Cardiac atrium fibroblast (primary cell): ENCODE results near the gene TIE1. TPM values are rescaled to one million over a fixed set of nuclear protein-coding genes. Genes with fewer than 3 reads are reported as not detected.

Experiments used
- total RNA-seq: library from RNA; depleted of rRNA; stranded (reverse); fragments of >200 nt; gene quantifications from 2 replicates; pipeline ENCODE4 v1.2.3, GENCODE V29; 2015

Gene TIE1
- 3.8 and 11.7 TPM in 2 replicates for total RNA-seq

DNA sequence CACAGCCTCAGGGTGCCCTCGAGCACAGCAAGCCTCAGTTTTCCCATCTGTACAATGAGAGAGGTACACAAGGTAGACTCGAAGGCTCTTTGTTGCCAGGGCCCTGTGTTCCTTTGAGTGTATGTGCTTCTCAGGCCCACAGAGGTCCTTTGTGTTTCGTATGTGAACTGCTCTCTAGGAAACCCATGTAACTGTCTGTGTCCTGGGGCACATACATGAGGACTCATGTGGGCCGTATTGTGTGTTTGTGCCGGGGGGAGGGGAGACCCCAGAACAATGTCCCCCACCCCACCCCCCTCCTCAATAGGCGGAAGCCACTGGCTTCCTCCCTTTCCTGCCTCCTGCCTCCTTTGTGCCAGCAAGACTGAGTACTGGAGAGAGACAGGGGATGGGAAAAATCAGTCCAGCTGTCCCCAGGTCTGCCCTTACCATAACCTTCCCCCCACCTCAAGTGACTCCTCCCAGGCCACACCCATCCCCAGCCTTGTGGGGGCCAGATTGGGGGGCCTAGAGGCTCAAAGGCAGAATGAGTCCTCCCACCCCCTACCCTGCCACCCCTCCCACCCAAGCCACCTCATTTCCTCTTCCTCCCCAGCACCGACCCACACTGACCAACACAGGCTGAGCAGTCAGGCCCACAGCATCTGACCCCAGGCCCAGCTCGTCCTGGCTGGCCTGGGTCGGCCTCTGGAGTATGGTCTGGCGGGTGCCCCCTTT, at the start of gene TIE1:
TIE1 (plus strand) TSS at position 605 of the 717 bp plus-strand sequence; CDS start at position 695, 90 bp downstream.

DNA sequence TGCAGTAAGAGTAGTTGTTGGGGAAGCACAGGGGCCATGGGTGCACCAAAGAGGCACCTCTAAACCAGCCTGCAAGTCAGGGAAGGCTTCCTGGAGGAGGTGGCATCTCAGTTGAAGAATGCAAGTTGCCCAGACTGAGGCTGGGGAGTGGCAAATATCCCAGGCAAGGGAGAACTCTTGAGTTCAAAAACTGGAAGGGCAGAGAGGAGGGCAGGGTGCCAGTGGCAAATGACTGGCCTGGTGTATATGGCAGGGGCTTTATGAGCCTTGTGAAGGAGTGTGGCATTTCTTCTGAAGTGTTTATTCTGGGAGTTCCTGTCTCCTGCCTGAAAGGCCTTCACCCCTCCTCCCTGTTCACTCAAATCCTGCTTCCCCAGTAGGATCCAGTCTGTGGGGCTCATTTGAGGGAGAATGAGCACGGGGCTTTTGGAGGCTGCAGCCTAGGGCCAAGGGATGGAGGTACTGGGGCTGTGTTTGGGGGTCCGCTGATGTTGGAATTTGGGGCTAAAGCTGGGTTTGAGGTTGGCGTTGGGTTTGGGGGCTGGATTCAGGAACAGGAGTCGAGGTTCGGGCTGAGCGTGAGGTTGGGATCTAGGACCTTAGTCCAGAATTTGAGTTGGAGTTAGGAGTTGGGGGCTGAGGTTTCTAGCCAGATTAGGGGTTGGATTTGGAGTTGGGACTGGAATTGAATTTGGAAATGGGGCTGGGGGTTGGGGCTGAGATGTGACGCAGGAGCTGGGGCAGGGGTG, 31.0 kb upstream of the TIE1 start, which contains the start of gene TMEM125:
TMEM125 (plus strand) TSS at position 357 of the 749 bp plus-strand sequence. CDS start 2,740 bp downstream, outside the sequence.

DNA sequence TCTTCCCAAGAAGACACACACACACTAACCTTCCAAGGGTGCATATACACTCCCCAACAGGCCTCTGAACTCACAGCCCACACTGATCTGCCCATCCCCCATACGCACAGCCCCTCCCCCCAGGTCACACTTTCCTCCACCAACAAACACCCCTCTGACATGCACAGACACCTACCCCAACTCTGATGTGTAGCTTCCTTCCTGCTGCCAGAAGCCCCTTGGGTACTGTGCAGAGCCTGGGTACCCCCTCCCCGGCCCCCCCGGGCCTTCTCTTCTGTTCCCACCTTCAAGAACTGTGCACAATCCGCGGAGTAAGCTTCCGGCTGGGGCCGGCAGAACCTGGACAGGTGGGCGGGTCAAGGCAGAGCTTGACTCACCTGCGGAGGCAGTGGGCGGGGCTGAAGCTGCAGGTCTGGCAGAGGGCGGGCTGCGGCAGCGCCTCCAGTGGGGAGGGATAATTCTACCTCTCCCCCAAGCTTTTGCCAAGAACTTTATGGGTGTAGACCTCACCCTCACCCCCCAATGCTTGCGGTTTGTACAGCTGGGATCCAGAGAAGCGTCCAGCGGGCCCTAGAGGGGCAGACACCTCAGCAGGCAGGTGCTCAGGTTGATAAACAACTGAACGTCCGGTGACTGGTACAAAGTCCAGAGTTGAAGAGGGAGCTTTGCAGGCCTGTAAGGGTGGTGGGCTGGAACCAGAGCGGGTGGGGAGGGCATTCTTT, 15.4 kb upstream of the TIE1 start, which contains the start of gene C1orf210:
C1orf210 (minus strand) TSS at position 313 of the 722 bp plus-strand sequence. CDS start 2,311 bp downstream, outside the sequence.

DNA sequence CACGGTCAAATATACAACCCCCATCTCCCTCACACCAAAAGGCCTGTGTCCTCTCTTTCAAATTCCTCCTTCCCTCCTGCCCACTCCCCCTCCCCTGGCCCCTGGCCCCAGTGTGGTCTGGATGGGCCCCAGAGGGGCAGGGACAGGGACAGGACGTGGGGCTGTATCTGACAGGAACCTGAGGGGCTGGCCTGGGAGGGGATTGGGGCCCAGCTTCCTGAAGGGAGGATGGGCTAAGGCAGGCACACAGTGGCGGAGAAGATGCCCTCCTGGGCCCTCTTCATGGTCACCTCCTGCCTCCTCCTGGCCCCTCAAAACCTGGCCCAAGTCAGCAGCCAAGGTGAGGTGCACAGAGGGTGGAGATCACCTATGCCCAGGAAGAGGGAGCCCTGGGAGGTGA, 36.8 kb downstream of the TIE1 start, which contains the start of gene MPL:
MPL (plus strand) TSS at position 231 of the 400 bp plus-strand sequence; CDS start at position 262, 31 bp downstream.

DNA sequence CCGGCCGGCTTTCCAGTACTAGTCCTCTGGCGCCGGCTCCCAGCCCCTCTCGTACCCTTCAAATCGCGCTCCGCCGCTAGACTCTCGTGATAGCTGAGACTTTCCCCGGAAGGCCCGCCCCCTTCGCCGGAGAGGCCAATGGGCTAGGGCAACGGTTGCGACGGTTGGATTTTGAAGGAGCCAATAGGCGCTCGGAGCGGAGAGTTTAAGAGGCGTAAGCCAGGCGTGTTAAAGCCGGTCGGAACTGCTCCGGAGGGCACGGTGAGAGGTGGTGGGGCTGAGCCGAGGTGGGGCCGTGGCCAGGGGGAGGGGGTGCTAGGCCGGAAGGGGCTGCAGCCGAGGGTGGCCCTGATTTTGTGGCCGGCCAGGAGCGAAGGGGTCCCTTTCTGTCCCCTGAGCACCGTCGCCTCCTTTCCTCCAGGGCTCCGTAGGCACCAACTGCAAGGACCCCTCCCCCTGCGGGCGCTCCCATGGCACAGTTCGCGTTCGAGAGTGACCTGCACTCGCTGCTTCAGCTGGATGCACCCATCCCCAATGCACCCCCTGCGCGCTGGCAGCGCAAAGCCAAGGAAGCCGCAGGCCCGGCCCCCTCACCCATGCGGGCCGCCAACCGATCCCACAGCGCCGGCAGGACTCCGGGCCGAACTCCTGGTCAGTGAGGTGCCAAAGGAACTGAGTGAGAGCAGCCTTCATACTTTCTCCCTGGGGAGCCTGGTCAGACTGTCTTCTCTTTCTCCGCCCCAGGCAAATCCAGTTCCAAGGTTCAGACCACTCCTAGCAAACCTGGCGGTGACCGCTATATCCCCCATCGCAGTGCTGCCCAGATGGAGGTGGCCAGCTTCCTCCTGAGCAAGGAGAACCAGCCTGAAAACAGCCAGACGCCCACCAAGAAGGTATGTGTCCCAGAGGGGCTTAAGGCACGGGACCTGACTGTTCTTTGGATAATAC, 58.2 kb downstream of the TIE1 start, which contains the start of gene CDC20:
CDC20 (plus strand) TSS at position 236 of the 948 bp plus-strand sequence; CDS start at position 471, 235 bp downstream.

DNA sequence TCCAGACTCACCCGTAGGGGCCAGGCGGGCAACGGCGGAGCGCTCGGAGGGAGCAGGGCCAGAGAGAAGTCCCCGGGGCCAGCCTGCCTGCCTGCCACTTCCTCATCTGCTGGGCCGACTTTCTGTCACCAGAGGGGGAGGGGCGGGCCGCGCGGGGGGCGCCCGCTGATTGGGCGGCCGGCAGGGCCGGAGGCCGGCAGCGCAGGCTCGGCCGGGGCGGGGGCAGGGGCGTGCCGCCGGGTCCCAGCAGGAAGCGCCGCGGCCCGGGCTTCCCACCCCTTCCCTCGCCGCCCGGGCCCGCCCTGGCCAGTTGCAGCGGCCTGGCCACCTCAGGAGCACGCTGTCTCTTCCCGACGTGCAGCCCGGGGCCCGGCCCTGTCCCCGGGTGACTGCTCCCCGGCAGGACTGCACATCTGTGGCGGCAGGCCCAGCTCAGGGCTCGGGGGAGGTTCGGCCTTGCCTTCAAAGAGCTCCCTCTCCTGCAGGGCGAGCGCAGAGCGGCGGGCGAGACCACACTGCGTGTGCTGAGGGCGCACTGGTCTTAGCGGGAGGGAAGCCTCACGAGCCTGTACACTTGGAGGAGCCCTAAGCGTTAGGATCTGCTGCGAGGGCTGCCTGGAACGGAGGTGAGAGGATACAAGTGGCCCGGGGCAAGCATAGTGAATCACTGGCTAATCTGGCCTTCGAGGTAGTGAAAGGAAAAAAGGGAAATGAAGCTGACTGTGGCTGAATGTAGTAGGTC, 67.3 kb downstream of the TIE1 start, which contains the start of gene ELOVL1:
ELOVL1 (minus strand) TSS at position 108 of the 742 bp plus-strand sequence. CDS start 2,402 bp downstream, outside the sequence.

Other genes starting within 250 kb of the TIE1 start
- gene EBNA1BP2, start 128.7 kb upstream of the TIE1 start, total RNA-seq: 92.8 and 95.1 TPM in 2 replicates
- gene CFAP57, start 128.7 kb upstream of the TIE1 start, total RNA-seq: under 0.01 and 1.4 TPM in 2 replicates
- not detected in 2 replicates for gene TMEM125, start 31.0 kb upstream of the TIE1 start, total RNA-seq
- not detected in 2 replicates for gene C1orf210, start 15.4 kb upstream of the TIE1 start, total RNA-seq
- gene MPL, start 36.8 kb downstream of the TIE1 start, total RNA-seq: not detected in 2 replicates
- gene CDC20, start 58.0 kb downstream of the TIE1 start, total RNA-seq: 27.6 and 33.9 TPM in 2 replicates
- 69.7 and 105 TPM in 2 replicates for gene ELOVL1, start 67.0 kb downstream of the TIE1 start, total RNA-seq
- 50.2 and 53.5 TPM in 2 replicates for gene MED8, start 88.8 kb downstream of the TIE1 start, total RNA-seq
- 12.5 and 16.2 TPM in 2 replicates for gene SZT2, start 88.9 kb downstream of the TIE1 start, total RNA-seq
- 38.2 and 54.9 TPM in 2 replicates for gene HYI, start 152.9 kb downstream of the TIE1 start, total RNA-seq
- gene PTPRF, start 229.9 kb downstream of the TIE1 start, total RNA-seq: 48.9 and 58.5 TPM in 2 replicates